ENCODE results near the gene SHISAL1. TPM values are rescaled to one million over a fixed set of nuclear protein-coding genes. Genes with fewer than 3 reads are reported as not detected.

SHISAL1 gene
- total and polyA plus RNA-seq, 2 donors (not counting 1 experiment from before 2014, with no cell fraction given): not detected

DNA sequence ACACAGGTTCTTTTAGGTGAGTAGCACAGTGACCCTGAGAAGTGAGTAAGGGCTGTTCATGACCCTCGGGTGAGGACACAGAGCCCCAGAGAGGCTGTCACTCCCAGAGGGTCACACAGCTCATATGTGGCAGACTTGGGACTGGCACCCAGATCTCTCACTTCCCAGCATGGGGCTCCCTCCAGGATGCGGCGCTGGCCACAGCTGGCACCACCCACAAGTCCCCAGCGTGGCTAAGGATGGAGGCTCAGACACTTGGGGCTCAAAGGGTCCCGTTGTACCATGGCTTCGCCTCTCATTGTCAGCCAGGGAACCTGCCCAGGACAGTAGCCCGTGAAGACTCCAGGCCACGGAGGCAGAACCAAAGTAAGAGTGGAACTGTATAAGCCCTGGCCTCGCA, 6.0 kb upstream of the SHISAL1 start:
- no peaks in the 10 kb centered on the region for H3K9me3 Mint-ChIP-seq (ENCODE audit: insufficient read depth)
- H3K27me3 Mint-ChIP-seq: peaks cover 18% of the 10 kb centered on the region
- H3K4me3 Mint-ChIP-seq: no peak overlapping the region
- intact Hi-C loops (cut with micrococcal nuclease): no loop called here
- TF ChIP-seq EZH2 (IDR thresholded peaks at IDR 0.05; ENCODE audit: borderline replicate concordance, insufficient read depth, low read depth, low read length, poor library complexity, severe bottlenecking): no peak
- TF ChIP-seq, protein P1, sequence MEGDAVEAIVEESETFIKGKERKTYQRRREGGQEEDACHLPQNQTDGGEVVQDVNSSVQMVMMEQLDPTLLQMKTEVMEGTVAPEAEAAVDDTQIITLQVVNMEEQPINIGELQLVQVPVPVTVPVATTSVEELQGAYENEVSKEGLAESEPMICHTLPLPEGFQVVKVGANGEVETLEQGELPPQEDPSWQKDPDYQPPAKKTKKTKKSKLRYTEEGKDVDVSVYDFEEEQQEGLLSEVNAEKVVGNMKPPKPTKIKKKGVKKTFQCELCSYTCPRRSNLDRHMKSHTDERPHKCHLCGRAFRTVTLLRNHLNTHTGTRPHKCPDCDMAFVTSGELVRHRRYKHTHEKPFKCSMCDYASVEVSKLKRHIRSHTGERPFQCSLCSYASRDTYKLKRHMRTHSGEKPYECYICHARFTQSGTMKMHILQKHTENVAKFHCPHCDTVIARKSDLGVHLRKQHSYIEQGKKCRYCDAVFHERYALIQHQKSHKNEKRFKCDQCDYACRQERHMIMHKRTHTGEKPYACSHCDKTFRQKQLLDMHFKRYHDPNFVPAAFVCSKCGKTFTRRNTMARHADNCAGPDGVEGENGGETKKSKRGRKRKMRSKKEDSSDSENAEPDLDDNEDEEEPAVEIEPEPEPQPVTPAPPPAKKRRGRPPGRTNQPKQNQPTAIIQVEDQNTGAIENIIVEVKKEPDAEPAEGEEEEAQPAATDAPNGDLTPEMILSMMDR (IDR thresholded peaks at IDR 0.05): no peak
- no peaks in the 10 kb centered on the region for H3K4me1 Mint-ChIP-seq
- H3K27ac Mint-ChIP-seq: no peak overlapping the region
- ChIA-PET CTCF (no interaction called here), POLR2A (no interaction called here)
- ATAC-seq (ENCODE audit: low read depth) (no peak), DNase-seq (no peak)
- no peaks in the 10 kb centered on the region for H3K9me3 ChIP-seq (ENCODE audit: control extremely low read depth in 1 of 3, control insufficient read depth in 2 of 3, insufficient read depth in 1 of 3, low read length in 2 of 3)
- H3K36me3 ChIP-seq (replicated peaks in 1 of 2; ENCODE audit: control extremely low read depth in 1 of 2, control insufficient read depth in 1 of 2, extremely low read depth in 1 of 2, insufficient read depth in 2 of 2, low read length in 1 of 2): no peaks in the 10 kb centered on the region
- WGBS (ENCODE audit: insufficient coverage): 90% methylated on average over 9 of the region's 9 CpGs
- no peak overlapping the region for H3K4me2 ChIP-seq (replicated peaks; ENCODE audit: low read depth, low read length, poor library complexity, severe bottlenecking)
- no peak overlapping the region for H3K9ac ChIP-seq (ENCODE audit: low read length)
- H3K4me3 ChIP-seq (ENCODE audit: control extremely low read depth in 1 of 5, extremely low read depth in 1 of 5, insufficient read depth in 1 of 5, low read depth in 2 of 5, low read length in 4 of 5): no peak overlapping the region
- H4K20me1 ChIP-seq (ENCODE audit: control insufficient read depth, insufficient read depth, low read length, poor library complexity, severe bottlenecking): no peaks in the 10 kb centered on the region
- H3K27ac ChIP-seq (ENCODE audit: low read length in 2 of 2): no peak overlapping the region
- H2AFZ ChIP-seq (ENCODE audit: insufficient read depth, low read depth, low read length, poor library complexity, severe bottlenecking): no peak overlapping the region
- no peaks in the 10 kb centered on the region for H3K4me1 ChIP-seq (ENCODE audit: control insufficient read depth in 2 of 2, insufficient read depth in 2 of 2, low read length in 2 of 2)
- H3K79me2 ChIP-seq (ENCODE audit: control insufficient read depth, insufficient read depth, low read length): no peaks in the 10 kb centered on the region
- peaks cover 0 to 4% (median 0%) of the 10 kb centered on the region in 4 experiments for H3K27me3 ChIP-seq (replicated peaks in 1 of 4; ENCODE audit: control extremely low read depth in 1 of 4, control insufficient read depth in 3 of 4, insufficient read depth in 4 of 4, low read length in 3 of 4)

DNA sequence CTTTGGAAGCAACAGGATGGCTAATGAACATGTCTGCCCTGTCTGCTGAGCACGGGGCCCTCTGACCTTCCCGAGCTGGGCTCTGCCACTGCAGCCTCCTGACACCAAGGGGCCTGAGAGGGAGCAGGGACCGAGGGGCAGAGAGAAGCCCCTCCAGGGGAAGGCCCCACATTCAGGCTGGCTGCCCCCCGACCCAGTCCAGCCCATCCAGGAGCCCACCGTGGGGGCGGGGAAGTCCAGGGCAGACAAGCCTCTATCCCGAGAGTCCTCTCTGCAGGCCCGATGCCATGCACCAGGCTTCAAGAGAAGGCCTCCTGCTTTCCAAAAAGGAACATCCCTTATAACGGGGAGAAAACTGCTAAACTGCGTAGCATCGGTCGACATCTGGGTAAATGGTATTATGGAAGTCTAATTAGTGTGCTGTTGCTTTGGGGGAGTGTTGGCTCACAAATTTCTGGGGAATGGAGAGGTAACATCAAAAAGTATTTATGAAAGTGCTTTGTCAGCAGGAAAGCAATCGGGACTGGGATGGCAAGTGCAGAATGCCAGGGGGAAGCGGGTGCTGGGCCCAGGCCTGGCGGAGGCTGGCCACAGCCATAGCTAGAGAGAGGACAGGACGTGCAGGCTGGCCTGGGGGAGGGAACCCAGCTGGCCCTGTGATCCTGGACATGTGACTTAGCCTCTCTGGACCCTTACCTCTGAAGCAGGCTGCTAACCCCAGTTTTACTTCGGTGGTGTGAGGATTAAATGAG, 5.3 kb upstream of the SHISAL1 start:
- no peak overlapping the region for H3K27ac Mint-ChIP-seq
- ChIA-PET POLR2A (no interaction called here), CTCF (no interaction called here)
- H3K36me3 ChIP-seq (replicated peaks in 1 of 2; ENCODE audit: control extremely low read depth in 1 of 2, control insufficient read depth in 1 of 2, extremely low read depth in 1 of 2, insufficient read depth in 2 of 2, low read length in 1 of 2): no peaks in the 10 kb centered on the region
- H3K27ac ChIP-seq (ENCODE audit: low read length in 2 of 2): no peak overlapping the region
- no peak for TF ChIP-seq EZH2 (IDR thresholded peaks at IDR 0.05; ENCODE audit: borderline replicate concordance, insufficient read depth, low read depth, low read length, poor library complexity, severe bottlenecking)
- TF ChIP-seq, protein P1 (IDR thresholded peaks at IDR 0.05): no peak
- no peak overlapping the region for H3K4me2 ChIP-seq (replicated peaks; ENCODE audit: low read depth, low read length, poor library complexity, severe bottlenecking)
- H3K27me3 ChIP-seq (replicated peaks in 1 of 4; ENCODE audit: control extremely low read depth in 1 of 4, control insufficient read depth in 3 of 4, insufficient read depth in 4 of 4, low read length in 3 of 4): peaks cover 0 to 4% (median 0%) of the 10 kb centered on the region in 4 experiments
- ATAC-seq (ENCODE audit: low read depth): no peak
- H2AFZ ChIP-seq (ENCODE audit: insufficient read depth, low read depth, low read length, poor library complexity, severe bottlenecking): no peak overlapping the region
- no peaks in the 10 kb centered on the region for H4K20me1 ChIP-seq (ENCODE audit: control insufficient read depth, insufficient read depth, low read length, poor library complexity, severe bottlenecking)
- no peak overlapping the region for H3K4me3 ChIP-seq (ENCODE audit: control extremely low read depth in 1 of 5, extremely low read depth in 1 of 5, insufficient read depth in 1 of 5, low read depth in 2 of 5, low read length in 4 of 5)
- no peaks in the 10 kb centered on the region for H3K4me1 Mint-ChIP-seq
- H3K4me3 Mint-ChIP-seq: no peak overlapping the region
- H3K4me1 ChIP-seq (ENCODE audit: control insufficient read depth in 2 of 2, insufficient read depth in 2 of 2, low read length in 2 of 2): no peaks in the 10 kb centered on the region
- H3K9me3 ChIP-seq (ENCODE audit: control extremely low read depth in 1 of 3, control insufficient read depth in 2 of 3, insufficient read depth in 1 of 3, low read length in 2 of 3): no peaks in the 10 kb centered on the region
- no peak overlapping the region for H3K9ac ChIP-seq (ENCODE audit: low read length)
- H3K79me2 ChIP-seq (ENCODE audit: control insufficient read depth, insufficient read depth, low read length): no peaks in the 10 kb centered on the region
- H3K27me3 Mint-ChIP-seq: peaks cover 14% of the 10 kb centered on the region
- no peak for DNase-seq
- 90% methylated on average over 15 of the region's 17 CpGs for WGBS (ENCODE audit: insufficient coverage)
- no peaks in the 10 kb centered on the region for H3K9me3 Mint-ChIP-seq (ENCODE audit: insufficient read depth)
- intact Hi-C loops (cut with micrococcal nuclease): no loop called here
